HG03520 (cell line): ENCODE results near the gene HLA-DRA.
"Not testable (repeated sequence)": the region's sequence is repeated elsewhere in the genome, so short reads cannot be mapped to it uniquely, and the experiment has no call there.

Experiments used
- ATAC-seq: cut with Tn5 transposase; IDR thresholded peaks from one replicate; pipeline ENCODE4 v1.9.1; 2021; ENCODE audit warnings: mild to moderate bottlenecking, moderate library complexity; ENCODE audit not compliant: unreplicated experiment

Gene HLA-DRA

DNA sequence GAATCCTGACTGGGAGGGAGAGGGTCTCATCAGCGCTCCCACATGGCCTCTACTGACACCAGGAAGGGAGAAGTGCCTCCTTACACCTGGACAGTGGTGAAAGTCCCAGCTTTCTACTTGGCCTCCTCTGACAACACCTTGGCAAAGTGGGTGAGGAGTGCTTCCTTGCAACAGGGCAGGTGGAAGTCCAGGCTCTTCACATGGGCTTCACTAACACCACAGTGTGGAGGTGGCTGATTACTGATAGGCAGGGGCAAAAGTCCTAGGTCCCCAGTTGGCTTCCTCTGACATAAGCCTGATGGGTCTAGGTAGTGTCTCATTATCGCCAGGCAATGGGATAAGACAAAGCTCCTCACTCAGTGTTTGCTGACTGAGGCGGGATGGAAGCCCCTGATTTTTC lies 9.5 kb upstream of the HLA-DRA start:
- ATAC-seq: no peak

DNA sequence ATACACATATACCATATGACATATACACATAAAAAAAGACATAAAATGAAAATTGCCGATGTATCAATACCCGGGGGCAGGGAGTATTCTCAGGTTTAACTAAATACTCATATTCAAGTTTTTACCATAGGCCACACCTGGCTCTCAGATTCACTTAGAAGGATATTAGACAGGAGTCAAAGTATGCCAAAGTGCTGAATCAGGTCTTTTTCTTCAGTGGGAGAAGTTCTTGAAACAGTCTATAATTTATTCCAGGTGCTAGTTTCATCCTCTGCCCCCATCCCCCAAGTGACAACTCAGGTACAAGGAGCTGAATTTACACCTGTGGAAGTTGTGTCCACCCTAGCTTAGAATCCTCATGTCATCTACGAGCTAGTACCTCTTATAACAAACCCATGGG lies 8.5 kb upstream of the HLA-DRA start:
- no peak for ATAC-seq

- no peak for ATAC-seq
Observed at GRCh38 chr6:32432050-32432450, 7.6 kb upstream of the HLA-DRA start.

DNA sequence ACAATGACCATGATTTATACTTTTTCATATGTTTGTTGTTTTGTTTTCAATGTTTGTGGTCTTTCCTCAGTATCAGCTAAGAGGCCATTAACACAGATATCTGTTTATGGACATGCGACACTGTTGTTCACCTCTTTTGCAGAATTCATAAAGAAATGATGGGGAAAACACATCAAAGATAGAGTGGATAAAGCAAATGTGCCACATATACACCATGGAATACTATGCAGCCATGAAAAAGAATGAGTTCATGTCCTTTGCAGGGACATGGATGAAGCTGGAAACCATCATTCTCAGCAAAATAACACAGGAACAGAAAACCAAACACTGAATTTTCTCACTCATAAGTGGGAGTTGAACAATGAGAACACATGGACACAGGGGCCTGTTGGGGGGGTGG lies 5.7 kb upstream of the HLA-DRA start:
- not testable (repeated sequence) for ATAC-seq

- no peak for ATAC-seq
Observed at GRCh38 chr6:32436186-32436585, 3.5 kb upstream of the HLA-DRA start.

GRCh38 chr6:32436995-32437836 lies 2.5 kb upstream of the HLA-DRA start:
- peak; percentile 56 for ATAC-seq

GRCh38 chr6:32439139-32439538 lies 548 bp upstream of the HLA-DRA start:
- ATAC-seq: no peak

- no peak for ATAC-seq
Observed at GRCh38 chr6:32442243-32442667, 2.6 kb downstream of the HLA-DRA start.

GRCh38 chr6:32442977-32443552 lies 3.4 kb downstream of the HLA-DRA start:
- ATAC-seq: no peak

GRCh38 chr6:32444433-32444832 lies 4.7 kb downstream of the HLA-DRA start:
- ATAC-seq: no peak

GRCh38 chr6:32445321-32445854 lies 5.7 kb downstream of the HLA-DRA start:
- no peak for ATAC-seq

DNA sequence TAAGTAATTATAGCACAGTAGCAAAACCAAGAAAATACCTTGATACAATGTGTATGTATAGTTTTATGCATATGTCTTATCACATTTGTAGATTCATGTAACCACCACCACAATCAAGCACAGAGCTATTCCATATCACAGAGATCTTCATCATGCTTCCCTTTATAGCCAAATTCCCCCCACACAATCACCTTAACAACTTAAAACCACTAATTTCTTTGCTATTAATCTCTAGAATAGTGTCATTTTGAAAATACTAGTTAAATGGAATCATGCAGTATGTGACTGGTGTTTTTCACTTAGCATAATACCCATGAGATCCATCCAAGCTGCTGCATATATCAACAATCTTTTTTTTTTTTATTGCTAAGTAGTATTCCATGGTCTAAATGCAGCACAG lies 8.2 kb downstream of the HLA-DRA start:
- no peak for ATAC-seq

DNA sequence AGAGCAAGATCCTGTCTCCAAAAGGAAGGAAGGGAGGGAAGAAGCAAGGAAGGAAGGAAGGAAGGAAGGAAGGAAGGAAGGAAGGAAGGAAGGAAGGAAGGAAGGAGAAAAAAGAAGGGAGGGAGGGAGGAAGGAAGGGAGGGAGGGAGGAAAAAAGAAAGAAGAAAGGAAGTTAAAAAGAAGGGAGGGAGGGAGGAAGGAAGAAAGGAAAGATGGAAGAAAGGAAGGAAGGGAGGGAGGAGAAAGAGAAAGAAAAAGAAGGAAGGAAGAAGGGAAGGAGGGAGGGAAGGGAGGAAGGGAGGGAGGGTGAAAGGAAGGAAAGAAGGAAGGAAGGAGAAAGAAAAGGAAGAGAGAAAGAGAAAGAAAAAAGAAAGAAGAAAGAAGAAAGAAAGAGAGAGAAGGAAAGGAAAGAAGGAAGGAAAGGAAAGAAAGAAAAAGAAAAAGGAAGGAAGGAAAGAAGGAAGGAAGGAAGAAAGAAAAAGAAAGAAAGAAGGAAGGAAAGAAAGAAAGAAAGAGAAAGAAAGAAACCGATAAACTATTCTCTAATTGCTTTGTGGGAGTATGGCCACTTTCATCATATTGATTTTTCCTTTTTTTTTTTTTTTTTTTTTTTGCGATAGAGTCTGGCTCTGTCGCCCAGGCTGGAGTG lies 9.5 kb downstream of the HLA-DRA start:
- no peak for ATAC-seq

DNA sequence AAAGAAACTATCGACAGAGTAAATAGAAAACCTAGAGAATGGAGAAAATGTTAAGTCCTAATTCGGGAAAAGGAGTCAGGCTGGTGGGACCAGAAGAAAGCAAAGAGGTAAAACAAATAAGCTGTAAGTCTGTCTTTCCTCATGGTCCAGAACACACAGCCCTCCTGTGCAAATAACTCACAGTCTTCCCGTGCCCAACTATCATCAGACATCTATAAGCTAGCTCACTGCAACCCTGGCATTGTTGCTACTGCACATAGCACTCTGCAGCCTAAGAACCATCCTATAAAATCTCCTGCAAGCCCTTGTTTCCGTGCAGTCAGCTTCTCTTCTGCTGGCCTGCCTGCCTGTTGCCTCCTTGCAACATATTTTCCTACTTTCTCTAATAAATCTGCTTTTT lies 17.4 kb downstream of the HLA-DRA start:
- no peak for ATAC-seq

- no peak for ATAC-seq
Observed at GRCh38 chr6:32459781-32460424, 20.2 kb downstream of the HLA-DRA start.

- ATAC-seq: no peak
Observed at GRCh38 chr6:32460528-32460927, 20.8 kb downstream of the HLA-DRA start.

- no peak for ATAC-seq
Observed at GRCh38 chr6:32461493-32461892, 21.8 kb downstream of the HLA-DRA start.

DNA sequence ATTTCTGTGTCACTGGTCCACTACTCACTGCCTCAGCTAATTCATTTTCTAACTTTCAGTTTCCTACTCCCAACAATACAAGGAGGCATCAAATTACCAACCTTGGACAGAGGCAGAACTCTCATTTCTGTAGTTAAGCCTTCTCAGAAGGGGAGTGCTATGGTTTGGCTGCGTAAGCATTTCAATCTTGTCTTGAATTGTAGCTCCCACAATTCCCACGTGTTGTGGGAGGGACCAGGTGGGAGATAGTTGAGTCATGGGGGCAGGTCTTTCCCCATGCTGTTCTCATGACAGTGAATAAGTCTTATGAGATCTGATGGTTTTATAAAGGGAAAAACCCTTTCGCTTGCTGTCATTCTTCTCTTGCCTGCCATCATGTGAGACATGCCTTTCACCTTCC lies 22.9 kb downstream of the HLA-DRA start:
- no peak for ATAC-seq

- not testable (repeated sequence) for ATAC-seq
Observed at GRCh38 chr6:32467743-32468503, 28.2 kb downstream of the HLA-DRA start.

DNA sequence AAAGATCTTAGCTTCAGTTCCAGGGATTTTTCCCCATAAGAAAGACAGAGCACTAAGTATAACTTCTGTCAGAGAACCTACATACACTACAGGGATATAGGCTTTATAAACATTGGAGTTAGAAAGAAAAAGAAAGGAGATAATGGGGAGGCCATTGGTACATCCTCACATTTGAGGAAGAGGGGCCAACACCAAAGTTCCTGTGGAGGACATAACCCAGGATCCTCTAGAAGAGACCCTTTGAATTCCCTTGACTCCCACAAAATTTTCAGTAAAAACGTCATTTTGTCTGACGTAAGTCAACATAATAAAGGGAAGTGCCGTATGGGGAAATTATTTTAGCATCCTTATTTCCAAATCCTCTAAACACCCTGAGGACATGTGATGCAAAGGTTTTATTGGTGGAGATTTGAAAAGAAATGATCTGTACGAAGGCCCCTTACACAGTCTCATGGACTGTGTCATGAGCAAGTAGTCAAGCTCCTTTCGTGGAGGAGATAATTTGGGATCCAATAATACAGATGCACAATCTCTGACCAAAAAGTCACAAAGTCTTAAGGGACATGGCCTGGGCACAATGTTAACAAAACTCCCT lies 33.2 kb downstream of the HLA-DRA start:
- ATAC-seq: peak; percentile 19
